ENCODE measurements around the gene EXOC4.
"Not testable (repeated sequence)": the region's sequence is repeated elsewhere in the genome, so short reads cannot be mapped to it uniquely, and the experiment has no call there.

EXOC4 gene

GRCh38 chr7:133320891-133321290 is 68.0 kb downstream of the EXOC4 start:
- no peak for DNase-seq

GRCh38 chr7:133321366-133321765 is 68.5 kb downstream of the EXOC4 start:
- DNase-seq: not testable (repeated sequence)

GRCh38 chr7:133326745-133327144 is 73.9 kb downstream of the EXOC4 start:
- not testable (repeated sequence) for DNase-seq

- not testable (repeated sequence) for DNase-seq
Measured at GRCh38 chr7:133328021-133328420, 75.1 kb downstream of the EXOC4 start.

DNA sequence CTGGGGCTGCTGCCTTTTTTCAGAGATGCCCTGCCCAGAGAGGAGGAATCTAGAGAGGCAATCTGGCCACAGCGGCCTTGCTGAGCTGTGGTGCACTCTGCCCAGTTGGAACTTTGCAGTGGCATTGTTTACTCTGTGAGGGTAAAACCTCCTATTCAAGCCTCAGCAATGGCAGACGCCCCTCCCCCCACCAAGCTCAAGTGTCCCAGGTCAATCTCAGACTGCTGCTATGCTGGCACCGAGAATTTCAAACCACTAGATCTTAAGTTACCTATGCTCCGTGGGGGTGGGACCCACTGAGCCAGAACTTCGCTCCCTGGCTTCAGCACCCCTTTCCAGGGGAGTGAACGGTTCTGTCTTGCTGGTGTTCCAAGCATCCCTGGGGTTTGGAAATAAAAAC is 77.2 kb downstream of the EXOC4 start:
- DNase-seq: no peak

- no peak for DNase-seq
Measured at GRCh38 chr7:133331861-133332260, 79.0 kb downstream of the EXOC4 start.

GRCh38 chr7:133339772-133340171 is 86.9 kb downstream of the EXOC4 start:
- no peak for DNase-seq

DNA sequence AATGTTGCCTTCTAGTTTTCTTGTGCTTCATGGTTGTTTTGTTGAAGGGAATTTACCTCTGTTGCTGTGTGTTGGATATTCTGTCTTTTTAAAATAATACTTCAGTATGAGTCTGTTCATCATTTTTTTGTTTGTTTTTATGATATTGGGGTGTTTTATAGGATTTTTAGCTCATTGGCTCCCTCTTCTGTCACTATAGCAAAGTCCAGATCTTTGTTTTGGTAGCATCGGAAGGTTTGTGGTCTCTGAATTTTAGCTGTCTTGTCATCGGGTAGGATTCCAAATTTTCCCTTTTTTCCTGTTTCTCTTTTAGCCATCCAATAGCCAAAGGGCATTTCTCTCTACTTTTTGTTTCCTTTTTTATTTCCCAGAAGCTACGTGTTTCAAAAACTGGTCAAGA is 91.4 kb downstream of the EXOC4 start:
- DNase-seq: no peak

- no peak for DNase-seq
Measured at GRCh38 chr7:133345690-133346421, 93.0 kb downstream of the EXOC4 start.

GRCh38 chr7:133348250-133348649 is 95.4 kb downstream of the EXOC4 start:
- DNase-seq: no peak

GRCh38 chr7:133349101-133349500 is 96.2 kb downstream of the EXOC4 start:
- no peak for DNase-seq

DNA sequence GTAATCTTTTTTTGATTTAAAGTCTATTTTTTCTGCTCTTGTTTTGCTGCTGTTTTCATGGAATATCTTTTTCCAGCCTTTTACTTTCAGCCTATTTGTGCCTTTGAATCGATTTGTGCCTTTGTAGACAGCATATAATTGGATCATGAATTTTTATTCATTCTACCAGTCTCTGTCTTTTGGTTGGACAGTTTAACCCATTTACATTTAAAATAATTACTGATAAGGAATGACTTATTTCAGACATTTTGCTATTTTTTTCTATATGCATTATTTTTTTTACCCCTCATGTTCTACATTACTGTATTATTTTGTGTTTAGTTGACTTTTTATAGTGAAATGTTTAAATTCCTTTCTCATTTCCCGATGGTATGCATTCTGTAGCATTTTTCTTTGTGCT is 99.6 kb downstream of the EXOC4 start:
- DNase-seq: no peak

DNA sequence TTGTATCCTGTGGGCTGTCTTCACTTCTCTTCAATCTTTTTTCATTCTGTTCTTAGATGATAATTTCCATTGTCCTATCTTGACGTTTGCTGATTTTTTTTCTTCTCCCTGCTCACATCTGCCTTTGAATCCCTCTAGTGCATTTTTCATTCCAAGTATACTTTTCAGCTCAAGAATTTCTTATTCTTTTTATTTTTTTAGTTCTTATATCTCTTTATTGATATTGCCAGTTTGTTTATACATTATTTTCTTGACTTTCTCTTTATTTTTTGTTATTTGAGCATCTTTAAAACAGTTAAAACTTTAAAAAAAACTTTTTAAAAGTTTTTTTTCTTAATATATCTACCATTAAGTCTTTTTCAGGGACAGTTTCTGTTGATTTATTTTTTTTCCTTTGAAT is 100.9 kb downstream of the EXOC4 start:
- DNase-seq: no peak

- DNase-seq: no peak
Measured at GRCh38 chr7:133354546-133355324, 101.9 kb downstream of the EXOC4 start.

DNA sequence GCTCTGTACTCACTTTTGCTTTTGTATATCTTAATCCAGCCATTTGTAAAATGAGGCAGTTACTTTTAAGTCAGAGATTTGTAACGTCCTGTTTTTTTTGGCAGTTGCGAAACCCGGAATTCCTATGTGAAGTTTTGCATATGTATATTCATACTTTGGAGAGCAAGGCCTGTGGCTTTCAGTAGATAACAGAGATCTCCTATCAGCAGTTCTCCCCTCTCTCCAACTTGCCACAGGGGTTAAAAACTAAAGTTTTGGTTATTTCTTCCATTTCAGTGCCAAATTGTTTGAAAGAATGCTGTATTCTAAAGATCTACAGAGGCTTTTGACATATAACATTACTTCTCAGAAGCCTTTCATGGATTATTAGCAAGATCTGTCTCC is 102.4 kb downstream of the EXOC4 start:
- no peak for DNase-seq

DNA sequence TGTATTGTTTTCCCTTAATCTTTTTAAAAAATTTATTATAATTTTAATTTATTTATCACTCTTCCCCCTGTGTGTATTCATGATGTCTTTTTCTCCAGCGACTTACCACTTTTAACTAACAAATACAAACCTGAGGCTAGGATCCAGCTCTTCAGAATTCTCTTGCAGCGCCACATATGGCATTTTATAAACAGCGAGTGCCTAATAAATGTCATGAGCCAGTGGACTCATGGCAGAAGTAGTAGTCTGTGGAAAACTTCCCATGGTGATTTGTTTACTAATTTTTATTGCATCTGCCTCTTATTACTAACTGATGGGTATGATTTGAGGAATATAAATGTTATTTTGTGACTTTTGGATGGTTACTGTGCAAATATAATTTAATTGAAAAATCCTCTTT is 102.9 kb downstream of the EXOC4 start:
- DNase-seq: no peak

- DNase-seq: no peak
Measured at GRCh38 chr7:133358708-133359107, 105.8 kb downstream of the EXOC4 start.

DNA sequence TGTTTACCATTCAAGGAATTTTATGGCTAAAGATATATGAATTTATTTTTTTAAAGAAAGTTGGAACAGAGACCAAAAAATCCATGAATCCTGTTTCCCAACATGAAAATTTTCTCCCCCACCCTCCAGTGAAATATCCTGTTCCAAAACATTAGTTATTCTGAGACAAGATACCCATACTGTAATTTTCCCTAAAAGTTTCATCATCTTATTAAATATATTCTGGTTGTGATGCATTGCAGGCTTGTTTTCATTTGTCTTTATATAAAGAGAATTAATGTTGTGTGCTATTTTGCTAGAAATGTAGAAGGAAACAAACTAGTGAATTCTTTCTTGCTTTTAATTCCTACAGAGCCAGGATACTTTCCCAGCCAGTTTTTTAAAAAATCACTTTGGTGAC is 106.6 kb downstream of the EXOC4 start:
- DNase-seq: no peak

GRCh38 chr7:133360201-133360600 is 107.3 kb downstream of the EXOC4 start:
- DNase-seq: no peak

- no peak for DNase-seq
Measured at GRCh38 chr7:133361806-133362205, 108.9 kb downstream of the EXOC4 start.

- DNase-seq: no peak
Measured at GRCh38 chr7:133364959-133365690, 112.2 kb downstream of the EXOC4 start.

DNA sequence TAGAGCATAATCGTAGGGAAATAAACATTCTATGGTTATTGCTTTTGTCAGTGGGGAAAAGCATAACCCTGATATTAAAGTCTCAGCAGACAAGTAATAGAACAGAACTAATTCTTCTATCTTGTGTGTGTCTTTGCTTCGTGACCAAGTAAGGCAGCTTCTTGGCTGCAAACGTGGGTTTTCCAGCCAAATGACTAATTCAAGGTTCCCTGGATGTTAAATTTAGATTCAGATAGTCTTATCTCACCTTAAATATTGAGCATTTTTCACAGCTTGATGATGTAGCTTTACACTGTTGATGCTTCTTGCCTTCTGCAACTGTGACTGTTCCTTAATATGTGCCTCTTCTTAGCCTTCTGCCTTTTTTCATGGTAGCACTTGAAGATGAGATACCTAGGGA is 113.0 kb downstream of the EXOC4 start:
- no peak for DNase-seq

DNA sequence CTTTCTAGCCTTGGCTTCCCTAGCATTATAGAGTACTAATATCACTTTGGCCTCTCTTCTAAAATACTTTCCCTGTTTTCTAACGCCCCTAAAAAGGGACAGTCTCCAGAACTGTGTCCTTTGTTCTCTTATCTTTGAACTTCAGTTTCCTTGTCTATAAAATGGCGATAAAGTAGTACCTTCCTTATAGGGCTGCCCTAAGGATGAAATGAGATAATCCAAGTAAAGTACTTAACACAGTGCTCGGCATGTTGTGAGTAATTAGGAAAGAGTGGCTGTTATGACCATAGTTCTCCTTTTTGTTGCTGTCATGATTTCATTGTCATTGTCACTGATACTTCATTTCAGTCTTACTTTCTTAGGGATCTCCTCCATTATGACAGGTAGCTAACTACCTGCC is 114.7 kb downstream of the EXOC4 start:
- DNase-seq: no peak

GRCh38 chr7:133369130-133369529 is 116.3 kb downstream of the EXOC4 start:
- DNase-seq: no peak
